Hematopoietic multipotent progenitor cell treated with erythropoietin and hydrocortisone succinate and interleukin-3 and kit ligand, for 8 days (in vitro differentiated cells): Measurements from ENCODE around the gene SMOC2.
"Not testable (repeated sequence)": the region's sequence is repeated elsewhere in the genome, so short reads cannot be mapped to it uniquely, and the experiment has no call there.

ENCODE experiments used
- DNase-seq: peaks from one replicate; pipeline ENCODE4 v3.0.0-alpha.2; 2015

SMOC2 gene

DNA sequence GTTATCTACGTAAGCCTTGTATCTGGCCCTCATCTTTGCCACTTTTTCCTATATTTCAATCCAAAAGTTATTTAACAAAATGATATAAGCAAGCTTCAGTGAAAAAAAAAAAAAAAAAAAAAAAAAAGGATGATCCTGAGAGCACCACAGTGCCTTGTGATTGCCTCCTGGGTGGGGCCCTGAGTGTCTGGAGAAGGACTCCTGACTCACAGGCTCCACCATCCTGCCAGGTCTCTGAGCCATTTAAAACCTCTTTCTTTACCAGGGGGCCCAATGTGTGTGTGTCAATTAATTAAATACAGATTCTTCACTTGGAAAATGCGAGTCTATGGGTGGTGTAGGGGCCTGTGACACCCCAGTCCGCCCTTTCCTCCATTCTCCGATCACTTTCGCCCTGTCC, 105.2 kb downstream of the SMOC2 start:
- no peak for DNase-seq

DNA sequence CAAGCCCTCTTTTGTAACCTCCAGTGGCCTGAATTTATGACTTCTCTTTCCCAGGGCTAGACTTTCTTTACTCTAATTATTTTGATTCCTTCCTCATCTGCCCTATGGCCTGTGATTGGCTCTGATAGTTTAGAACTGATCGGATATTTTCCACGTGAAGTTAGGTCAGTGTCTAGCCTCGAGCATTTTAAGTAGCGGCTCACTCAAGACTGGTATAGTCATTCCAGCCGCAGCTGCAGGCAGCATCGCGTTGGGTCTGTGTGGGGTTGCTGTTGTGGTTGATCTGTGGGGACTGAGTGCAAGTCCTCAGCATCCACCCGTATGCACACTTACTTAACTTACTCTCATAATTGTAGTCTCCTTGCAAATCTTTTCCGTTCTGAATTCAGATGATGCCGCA, 105.7 kb downstream of the SMOC2 start:
- DNase-seq = no peak

DNA sequence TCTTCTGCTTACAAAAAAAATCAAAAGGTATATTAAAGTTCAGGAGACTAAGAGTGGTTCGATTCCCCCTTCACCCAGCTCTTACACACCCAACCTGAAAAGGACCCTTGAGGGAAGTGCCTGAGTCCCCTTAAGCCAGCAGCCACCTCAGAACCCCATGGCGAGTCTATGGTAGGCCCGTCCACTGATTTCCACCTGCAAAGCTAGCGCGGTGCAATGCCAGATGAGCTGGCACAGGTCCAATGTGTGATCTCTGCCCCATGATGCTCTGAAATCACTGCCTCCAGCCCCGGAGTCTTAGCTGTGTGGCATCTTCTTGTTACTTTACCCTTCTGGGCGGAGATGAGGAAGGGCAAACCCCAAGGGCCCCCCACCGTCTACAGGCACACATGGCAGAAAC, 109.3 kb downstream of the SMOC2 start:
- DNase-seq = no peak

DNA sequence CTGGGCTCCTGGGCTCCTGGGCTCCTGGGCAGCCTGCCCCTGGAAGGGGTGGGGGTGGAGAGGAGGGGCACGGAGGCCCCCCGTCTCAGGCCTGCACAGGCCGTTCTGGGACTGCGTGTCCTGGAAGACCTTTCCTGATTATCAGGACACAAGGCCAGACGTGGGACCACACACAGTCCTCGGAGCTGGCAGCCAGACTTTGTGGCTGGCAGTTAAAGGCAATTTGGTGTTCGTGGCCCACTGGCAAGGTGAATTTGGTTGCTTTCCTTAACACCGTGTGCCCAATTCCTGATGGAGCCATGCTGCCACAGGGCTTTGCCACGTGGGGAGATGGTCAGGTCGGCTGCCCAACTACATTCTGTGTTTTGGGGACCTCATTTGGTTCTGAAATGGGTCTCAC, 113.5 kb downstream of the SMOC2 start:
- DNase-seq = no peak

DNA sequence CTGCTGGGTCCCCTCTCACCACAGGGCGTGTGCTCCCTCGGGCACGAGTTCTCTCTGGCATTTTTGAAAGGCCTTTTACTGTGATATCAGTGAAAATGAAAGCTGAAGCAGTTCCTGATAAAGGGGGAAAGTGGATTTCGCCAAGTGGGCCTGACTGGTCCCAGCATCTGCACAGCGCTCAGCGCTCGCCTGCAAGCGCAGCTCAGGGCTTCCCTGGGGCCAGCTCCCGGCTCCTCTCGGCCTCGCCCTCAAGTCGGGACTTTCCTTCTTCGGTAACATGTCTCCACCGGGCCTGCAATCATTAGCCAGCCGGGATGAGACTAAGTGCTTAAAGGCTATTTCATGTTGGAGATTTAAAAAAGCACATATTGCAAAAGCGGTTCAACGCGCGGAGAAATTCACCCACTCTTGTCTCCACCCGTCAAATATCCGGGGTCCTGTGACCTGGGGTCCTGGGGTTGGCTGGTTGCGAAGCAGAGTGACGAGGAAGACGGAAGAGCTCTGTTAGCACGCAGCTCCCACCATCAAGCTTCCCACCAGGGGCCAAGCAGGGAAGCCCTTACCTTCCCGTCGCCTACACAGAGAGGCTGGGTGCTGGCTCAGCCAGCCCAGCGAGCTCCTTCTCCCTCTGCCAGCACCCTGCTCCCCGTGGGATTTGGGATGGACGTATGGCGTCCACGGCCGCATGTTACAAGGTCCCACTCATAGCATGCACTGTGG, 114.1 kb downstream of the SMOC2 start:
- no peak for DNase-seq

DNA sequence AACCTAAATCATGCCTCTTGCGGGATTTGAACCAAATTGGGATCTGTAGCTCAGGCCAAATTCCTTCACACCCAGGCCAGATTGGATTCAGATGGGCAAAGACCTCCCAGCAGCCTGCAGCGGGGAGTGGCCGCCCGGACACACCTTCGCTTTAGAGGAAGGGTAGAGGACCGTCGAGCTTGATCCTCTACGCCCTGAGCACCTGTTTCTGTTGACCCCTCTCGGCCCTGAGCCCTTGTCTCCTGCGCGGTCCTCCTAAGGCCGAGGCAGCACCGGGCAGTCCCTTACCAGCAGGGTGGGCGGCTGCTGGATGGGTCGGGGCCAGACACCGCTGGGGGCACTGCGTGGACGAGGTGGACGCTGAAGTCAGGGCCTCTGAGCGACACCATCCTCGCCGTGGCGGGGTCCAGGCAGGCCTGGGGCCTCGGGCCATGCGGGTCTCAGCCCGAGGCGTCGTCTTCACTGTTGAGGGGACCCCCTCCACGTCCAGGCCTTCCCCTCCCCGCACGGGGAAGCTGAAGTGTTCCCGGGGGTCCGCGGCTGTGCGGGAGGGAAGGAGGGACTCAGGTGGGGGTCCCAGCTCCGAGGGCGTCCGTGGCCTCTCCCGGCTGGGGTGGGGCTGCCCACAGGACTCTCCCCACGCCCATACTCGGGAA, 114.8 kb downstream of the SMOC2 start:
- DNase-seq = no peak

DNA sequence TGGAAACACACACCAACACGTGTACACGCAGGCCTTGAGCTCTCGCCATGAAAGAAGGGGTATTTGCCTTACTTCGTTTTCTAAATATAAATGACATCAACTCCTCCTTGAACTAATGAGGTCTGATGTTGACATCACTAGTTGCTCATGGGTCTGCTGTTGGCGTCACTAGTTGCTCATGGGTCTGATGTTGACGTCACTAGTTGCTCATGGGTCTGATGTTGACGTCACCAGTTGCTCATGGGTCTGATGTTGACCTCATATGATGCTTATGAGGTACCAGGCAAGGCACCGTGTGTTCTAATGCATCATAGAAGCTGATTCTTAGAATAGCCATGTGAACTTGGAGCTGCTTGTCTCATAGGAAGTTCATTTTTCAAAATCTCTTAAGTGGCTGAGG, 116.5 kb downstream of the SMOC2 start:
- DNase-seq = no peak

DNA sequence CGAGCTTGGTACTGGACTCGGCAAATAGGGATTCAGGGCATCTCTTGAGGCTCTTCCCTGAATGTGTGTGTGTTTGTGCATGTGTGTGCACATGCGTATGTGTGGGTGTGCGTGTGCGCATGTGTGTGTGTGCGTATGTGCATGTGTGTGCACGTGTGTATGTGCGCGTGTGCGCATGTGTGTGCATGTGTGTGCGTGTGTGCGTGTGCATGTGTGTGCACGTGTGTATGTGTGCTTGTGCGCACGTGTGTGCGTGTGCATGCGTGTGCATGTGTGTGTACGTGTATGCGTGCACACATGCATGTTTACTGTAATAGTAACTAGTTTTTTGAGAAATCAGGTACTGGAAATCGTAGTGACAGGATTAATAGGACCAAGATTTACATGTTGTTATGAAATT, 117.7 kb downstream of the SMOC2 start:
- no peak for DNase-seq

DNA sequence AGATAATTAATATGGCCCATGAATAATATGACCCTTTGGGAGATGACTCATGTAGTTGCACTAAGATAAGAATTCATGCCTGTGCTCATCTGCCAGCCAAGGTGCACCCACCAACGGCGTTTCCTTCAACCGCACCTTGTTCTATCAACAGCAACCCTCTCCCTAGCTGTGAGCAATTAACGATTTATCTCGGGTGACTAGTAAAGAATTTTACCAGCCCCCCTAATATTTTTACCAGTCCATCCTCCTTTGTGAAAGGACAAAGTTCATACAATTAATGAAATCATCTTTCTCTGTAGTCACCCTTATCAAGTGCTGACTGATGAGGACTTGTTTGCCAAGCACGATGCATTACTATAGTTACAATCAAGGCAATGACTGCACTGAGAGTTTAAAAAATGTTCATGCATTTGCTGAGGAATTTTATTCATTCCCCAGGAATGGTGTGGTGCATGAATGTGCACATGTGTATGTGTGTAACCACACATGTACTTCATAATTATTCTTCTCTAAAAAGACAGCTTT, 118.7 kb downstream of the SMOC2 start:
- no peak for DNase-seq

DNA sequence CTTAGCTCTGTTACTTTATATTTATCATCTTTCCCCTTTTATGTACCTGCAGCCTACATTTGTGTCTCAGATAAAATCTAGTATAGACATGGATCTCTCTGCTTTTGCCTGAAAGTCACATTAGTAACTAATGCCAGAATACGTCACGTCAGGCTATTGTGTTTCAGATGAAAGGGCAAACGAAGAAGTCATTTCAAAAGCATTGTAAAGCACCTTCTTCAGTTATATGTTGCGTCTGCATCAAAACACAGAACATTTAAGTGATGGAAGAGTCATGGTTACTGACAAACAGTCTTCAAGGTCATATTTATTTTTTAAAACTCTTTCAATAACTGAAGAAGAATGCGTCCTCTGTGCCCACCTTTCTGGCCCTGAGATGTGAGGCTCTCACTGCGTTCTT, 119.1 kb downstream of the SMOC2 start:
- no peak for DNase-seq

DNA sequence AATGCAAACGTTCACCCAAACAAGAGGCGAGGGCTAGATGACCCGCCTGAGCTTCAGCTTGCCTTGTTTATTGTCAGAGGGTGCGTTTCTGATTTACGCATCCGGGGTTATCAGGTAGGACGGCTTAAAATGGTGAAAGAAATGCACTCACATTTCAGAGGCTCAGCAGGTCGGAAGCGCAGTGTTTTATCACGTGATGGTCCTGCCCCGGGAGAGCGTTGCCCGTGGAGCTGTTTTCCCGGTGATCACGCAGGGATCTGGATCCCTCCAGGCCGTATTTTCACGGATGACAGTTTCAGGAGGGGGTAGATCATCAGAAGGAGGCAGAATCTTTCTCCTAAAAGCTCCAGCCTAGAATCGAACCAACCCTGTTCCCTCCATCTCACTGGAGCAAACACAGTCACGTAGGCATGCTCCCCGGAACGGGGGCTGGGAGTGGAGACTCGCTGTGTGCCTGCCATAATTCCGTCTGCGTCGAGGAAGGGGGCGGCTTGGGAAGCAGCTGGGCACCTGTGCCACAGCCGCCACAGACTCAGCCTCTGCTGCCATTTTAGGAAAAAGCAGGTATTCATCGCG, 121.7 kb downstream of the SMOC2 start:
- no peak for DNase-seq

DNA sequence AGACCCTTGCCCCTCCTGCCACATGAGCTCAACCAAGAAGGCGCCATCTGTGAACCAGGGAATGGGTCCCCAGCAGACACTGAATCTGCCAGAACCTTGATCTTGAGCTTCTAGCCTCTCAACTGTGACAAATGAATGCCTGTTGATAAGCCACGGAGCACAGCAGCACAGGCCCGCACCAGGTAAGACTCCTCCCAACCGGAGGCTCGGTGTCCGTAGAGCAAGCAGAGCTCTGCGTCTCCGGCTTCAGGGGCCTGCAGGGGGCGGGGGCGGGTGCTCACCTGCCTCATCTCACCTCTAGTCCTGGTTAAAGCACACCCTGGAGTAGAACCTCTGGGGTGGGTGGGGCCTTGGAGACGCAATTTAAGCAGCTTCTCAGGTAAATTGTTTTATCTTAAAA, 122.7 kb downstream of the SMOC2 start:
- DNase-seq = no peak

DNA sequence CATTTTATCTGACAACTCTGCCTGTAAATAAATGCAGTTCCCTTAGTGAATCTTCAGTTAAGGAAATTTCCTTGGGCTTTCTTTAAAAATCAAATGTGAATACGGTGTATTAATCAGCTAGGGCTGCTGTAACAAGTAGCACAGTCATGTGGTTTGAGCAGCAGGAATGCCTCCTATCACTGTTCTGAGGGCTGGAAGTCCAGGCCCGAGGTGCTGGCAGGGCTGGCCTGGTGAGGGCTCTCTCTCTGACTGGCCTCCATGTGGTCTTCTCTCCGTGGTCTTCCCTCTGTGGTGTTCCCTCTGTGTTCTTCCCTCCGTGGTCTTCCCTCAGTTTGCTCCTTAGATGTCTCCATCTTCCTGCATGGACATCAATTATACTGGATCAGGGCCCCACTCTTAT, 124.1 kb downstream of the SMOC2 start:
- DNase-seq = no peak

DNA sequence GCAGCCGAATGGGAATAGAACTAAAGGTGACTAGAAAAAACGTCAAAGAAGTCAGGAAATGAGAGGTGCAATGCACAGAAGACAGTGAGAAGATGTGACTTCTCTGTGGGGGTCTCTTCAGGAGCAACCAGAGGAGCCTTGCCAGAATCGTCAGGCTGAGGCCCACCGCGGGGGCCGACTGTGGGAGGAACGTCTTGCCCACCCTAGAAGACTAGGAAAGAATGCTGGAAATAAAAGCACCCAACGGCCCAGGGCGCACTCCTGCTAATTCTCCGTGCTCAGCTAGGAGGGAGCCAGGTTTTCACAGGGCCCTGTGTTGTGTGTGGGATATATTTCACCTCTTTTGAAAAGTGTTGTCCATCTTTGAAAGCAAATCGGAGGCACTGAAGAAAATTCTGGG, 129.2 kb downstream of the SMOC2 start:
- no peak for DNase-seq

DNA sequence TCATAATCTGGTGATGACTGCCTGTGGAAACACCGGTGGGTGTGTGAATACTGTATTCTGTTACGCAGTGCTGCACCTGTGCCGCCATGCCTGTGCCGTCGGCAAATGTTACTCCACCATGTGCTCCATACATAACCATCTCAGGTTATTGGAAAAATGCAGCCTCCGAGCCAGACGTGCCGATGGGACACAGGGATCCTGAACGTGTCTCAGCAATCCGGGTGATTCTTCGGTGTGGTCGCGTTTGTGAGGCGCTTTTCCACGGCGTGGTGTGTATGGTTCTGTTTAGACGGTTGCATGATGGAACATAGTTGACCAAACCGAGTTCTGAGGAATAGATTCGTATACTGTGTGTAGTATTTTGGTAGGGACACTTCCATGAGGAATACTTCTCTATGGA, 130.3 kb downstream of the SMOC2 start:
- DNase-seq = no peak

DNA sequence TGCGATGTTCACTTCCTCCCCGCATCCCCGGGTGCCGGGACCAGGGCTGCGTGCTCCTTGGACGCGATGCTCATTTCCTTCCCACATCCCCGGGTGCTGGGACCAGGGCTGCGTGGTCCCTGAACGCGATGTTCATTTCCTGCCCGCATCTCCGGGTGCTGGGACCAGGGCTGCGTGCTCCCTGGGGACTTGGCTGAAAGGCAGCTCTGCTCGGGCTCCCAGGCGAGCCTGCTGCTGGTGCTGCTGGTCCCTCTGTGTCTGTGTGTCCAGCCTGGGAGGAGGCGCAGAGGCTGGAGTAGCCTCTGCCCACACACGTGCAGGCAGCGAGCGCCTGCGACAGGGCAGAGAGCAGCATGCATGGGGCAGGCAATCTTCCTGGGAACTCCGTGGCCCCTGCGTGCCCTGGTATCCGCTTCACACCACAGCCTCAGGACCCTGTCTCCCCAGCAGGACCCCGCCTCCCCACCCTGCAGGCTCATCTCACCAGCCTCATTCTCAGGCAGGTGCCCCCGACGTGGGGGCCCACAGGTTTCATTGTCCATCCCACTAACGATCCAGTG, 132.4 kb downstream of the SMOC2 start:
- DNase-seq = not testable (repeated sequence)

DNA sequence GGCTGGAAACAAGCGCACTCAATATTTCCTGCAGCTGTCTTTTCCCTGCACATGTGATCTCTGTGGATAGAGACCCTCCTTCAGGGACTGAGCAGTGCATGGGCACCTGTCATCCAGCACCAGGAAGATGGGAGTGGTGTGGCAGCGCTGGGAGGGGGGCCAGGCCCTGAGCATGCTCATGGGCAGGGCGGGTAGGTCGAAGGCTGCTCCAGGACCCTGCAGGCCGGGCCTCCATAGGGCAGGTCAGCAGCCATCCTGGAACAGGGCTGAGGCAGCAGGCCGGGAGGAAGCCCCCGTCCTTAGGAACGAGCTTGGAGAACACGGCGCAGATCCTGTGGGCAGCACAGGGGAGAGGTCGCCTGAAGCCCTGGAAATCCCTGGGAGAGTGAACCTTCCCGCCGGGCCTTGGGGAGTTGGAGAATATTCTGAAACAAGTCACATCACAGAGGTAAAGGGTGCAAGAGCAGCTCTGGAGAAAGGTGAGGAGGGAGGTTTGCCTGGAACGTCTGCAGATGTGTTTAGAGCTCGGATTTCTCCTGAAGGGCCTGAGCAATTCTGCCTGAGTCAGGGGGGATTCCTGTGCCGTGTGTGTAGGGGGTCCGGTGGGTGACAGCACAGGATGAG, 133.2 kb downstream of the SMOC2 start:
- no peak for DNase-seq

DNA sequence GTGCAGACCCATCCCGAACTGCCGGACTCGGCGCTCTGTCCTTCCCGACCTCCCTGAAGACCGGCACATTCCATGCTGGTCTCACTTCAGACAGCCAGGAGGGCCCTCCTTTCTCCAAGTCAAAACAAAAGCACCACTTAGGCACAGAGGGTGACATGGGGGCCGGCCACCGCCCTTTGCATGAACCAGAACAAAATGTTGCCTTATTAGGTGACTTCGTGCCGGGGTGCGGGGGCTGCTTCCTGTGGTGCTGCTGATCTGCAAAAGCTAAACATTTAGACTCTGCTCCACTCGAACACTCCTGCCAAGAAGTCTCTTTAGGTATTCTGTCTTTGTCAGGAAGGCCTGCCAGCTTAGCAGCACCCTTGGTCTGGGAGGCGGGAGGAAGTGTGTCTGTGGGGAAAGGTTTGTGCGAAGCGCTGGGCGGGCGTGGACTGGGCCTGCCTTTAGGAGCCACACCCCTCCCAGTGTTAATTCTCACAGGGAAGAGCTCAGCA, 133.8 kb downstream of the SMOC2 start:
- no peak for DNase-seq

DNA sequence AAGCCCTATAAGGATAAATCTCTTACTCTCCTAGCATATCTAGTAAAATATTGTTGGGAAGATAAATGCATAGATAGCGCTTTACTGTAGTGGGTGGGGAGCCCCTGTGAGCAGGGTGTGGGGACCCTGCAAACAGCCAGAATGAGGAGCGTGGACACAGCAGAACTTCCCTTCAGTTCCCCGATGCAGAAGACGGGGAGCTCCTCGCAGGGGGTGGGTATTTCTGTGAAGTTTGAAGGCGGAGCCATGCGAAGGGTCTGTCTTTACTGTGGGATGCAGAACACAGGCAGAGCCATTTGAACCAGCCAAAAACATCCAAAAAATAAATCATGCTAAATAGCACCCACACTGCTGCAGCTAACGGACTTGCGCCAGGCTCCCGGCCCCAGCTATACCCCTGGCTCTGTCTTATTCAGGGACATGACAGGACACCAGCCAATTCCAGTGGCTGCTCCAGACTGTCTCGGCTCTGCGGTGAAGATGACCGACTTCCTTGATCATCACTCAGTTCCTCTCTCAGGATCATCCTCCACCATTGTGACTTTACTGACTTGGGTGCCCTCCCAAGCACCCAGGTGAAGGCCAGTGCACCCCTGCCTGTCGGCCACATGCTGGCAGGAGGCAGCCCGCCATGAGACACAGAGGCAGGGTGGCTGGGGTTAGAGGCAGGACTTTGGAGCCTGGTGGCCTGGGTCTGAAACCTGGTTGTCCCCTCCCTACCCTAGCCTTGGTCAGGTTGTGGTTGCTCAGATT, 134.5 kb downstream of the SMOC2 start:
- no peak for DNase-seq

DNA sequence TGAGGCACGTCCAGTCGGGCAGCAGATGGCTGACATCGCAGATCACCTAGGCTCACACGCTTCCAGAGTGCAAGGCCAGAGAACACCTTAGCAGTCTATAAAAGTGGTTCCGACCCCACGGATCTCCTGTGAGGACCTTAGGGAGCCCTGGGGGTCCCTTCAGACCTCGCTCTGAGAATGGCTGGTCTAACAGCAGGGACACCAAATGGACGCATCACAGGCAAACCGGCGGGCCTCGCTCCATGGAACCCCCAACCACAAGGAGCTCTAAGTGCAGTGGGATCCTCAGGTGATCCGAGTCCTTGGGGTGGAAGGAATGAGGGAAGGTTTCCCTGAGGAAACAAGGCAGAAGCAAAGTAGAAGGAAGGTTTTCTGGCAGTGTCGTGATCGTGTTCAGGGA, 135.4 kb downstream of the SMOC2 start:
- DNase-seq = no peak

DNA sequence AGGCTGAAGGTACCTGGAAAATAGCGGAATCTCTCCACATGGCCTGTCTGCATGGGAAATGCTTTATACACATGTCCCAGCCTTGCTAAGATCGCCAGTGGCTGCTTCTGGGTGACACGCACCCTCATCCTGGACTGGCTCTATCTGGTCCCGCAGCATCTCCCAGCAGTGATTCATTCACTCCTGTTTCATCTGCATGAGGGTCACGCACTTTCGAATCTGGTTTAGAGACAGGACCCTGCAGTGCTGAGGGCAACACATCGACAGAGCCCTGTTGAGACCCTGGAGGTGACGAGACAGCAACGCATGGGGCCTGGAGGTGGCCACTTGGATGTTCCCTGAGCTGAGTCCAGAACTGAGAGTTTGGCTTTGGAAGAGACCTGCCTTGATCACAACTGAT, 136.5 kb downstream of the SMOC2 start:
- DNase-seq = no peak

DNA sequence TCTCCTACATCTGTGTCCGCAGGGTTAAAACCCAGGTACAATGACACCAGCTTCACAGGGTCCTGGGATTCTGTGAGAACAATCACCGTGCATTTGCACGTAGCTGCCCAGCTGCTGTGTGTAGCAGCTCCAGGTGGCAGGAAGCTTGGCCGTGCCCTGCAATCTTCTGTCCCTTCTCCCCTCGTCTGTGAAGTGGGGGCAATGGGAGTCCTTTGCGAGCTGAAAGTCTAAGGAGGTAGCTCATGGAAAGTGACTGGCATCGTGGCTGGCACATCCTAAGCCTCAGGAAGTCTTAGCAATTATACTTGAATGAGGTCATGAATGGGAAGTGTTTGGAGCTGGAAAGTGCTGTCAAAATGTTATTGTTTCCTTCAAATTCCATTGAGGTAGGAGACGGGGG, 137.1 kb downstream of the SMOC2 start:
- no peak for DNase-seq

DNA sequence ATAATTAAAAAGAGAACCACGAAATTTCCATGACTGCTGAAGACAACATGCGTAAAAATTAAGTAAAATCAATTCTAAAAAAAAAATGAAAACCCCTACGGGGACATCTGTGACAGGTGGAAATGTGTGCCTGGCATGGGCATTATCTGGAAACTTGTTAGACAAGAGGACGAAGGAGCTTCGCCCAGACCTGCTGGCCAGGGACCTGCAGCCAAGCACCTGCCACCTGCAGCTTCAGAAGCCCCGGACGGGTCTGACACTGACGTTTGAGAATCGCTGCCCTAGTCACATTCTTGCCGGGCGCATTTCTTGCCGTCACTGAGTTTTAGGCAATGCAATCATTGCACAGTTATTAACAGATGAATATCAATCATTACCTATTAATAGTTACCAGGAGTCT, 140.3 kb downstream of the SMOC2 start:
- no peak for DNase-seq
